SJCRH30 (cell line): ENCODE results near the gene ANAPC4. TPM values are rescaled to one million over a fixed set of nuclear protein-coding genes. Genes with fewer than 3 reads are reported as not detected.

Experiments used
- DNase-seq, 2 experiments: peaks; one replicate each; pipeline ENCODE4 v3.0.0-alpha.2; 2015 to 2020
- H3K27ac ChIP-seq: fragments of 250-450 bp; sonication (Bioruptor Pico); 2 replicates; pipeline ENCODE4 v1.5.1; 2020; ENCODE audit warnings: mild to moderate bottlenecking, moderate library complexity
- H3K27me3 ChIP-seq: fragments of 250-450 bp; sonication (Bioruptor Pico); 2 replicates; pipeline ENCODE4 v1.5.1; 2020; ENCODE audit warnings: mild to moderate bottlenecking, moderate library complexity
- H3K36me3 ChIP-seq: fragments of 250-450 bp; sonication (Bioruptor Pico); 2 replicates; pipeline ENCODE4 v1.5.1; 2020; ENCODE audit warnings: mild to moderate bottlenecking, moderate library complexity
- H3K4me1 ChIP-seq: fragments of 250-450 bp; sonication (Bioruptor Pico); 2 replicates; pipeline ENCODE4 v1.5.1; 2020; ENCODE audit warnings: mild to moderate bottlenecking, moderate library complexity
- H3K4me3 ChIP-seq: fragments of 250-450 bp; sonication (Bioruptor Pico); 2 replicates; pipeline ENCODE4 v1.5.1; 2020; ENCODE audit warnings: mild to moderate bottlenecking, moderate library complexity
- H3K9me3 ChIP-seq: fragments of 250-450 bp; sonication (Bioruptor Pico); replicated peaks from 2 replicates; pipeline ENCODE4 v1.5.1; 2020; ENCODE audit warnings: mild to moderate bottlenecking, moderate library complexity
- total RNA-seq: library from RNA; depleted of rRNA; stranded (reverse); fragments of >200 nt; shearing (Covaris generic); gene quantifications from 2 replicates; pipeline ENCODE4 v1.2.3, GENCODE V29; 2014; rRNA removed

Gene ANAPC4
- total RNA-seq, 1 experiment from 2014 or later = 49.8 TPM

DNA sequence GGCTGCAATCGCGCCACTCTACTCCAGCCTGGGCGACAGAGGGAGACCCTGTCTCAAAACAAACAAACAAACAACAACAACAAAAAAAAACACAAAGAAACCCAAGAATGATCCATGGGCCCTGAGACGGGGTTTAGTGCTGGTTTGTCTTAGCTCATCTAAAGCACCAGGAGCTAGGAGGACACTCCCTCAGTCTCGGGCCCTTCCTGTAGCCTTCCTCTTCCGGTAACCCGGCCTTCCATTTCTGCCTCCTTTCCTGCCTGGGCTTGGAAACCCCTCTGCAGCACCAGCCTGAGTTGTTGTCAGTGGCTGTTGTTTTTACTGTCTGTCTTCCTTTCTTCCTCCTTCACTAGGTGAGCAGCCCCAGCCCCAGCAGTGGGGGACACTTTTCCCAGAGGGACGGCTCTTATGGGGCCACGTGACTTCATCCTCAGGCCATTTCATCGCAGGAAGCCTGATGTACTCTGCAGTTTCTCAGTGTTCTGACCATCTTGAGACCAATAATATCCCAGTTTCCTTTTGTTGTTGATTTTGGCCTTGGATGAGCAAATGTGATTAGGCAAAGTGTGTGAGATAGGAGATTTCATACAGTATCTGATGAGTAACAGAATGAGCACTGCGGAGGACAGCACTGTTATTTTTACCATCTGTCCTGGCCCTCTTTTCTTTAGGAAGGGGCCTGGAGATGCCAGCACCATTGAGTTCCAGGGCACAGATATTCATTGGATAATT lies 90.1 kb downstream of the ANAPC4 start:
- Histone ChIP-seq H3K27ac (no peak overlapping the region), H3K9me3 (no peaks in the 10 kb centered on the region; the same call in 1 of the 2 replicates), H3K27me3 (no peaks in the 10 kb centered on the region), H3K4me1 (no peaks in the 10 kb centered on the region), H3K36me3 (no peaks in the 10 kb centered on the region), H3K4me3 (no peak overlapping the region)
- no peak for DNase-seq

GRCh38 chr4:25467843-25468242 lies 90.8 kb downstream of the ANAPC4 start:
- H3K9me3 ChIP-seq = no peaks in the 10 kb centered on the region; the same call in 1 of the 2 replicates
- no peak for DNase-seq
- H3K27ac ChIP-seq = no peak overlapping the region
- no peaks in the 10 kb centered on the region for H3K36me3 ChIP-seq
- H3K4me3 ChIP-seq = no peak overlapping the region
- H3K27me3 ChIP-seq = no peaks in the 10 kb centered on the region
- H3K4me1 ChIP-seq = no peaks in the 10 kb centered on the region

Other genes starting within 250 kb of the ANAPC4 start
- gene SEPSECS, start 216.8 kb upstream of the ANAPC4 start, total RNA-seq = 7.3 and 7.6 TPM in 2 replicates
- gene PI4K2B, start 143.2 kb upstream of the ANAPC4 start, total RNA-seq = 21.9 and 26.4 TPM in 2 replicates
- gene ZCCHC4, start 64.5 kb upstream of the ANAPC4 start, total RNA-seq = 19.1 and 20.6 TPM in 2 replicates